GM10266 (cell line): ENCODE measurements around the gene ASIC2.

Experiments used
- DNase-seq: peaks from one replicate; pipeline ENCODE4 v3.0.0; 2012; ENCODE audit errors: extremely low spot score
- CTCF ChIP-seq: IDR thresholded peaks from 2 replicates; pipeline ENCODE4 v1.5.1; 2012; ENCODE audit warnings: mild to moderate bottlenecking, low read depth; ENCODE audit not compliant: control insufficient read depth, insufficient read depth; ENCODE audit errors: missing control alignments

Gene ASIC2

GRCh38 chr17:33080091-33080490 lies 213.0 kb downstream of the ASIC2 start:
- DNase-seq: no peak
- TF ChIP-seq CTCF: no peak

GRCh38 chr17:33079201-33079600 lies 213.9 kb downstream of the ASIC2 start:
- TF ChIP-seq CTCF: no peak
- no peak for DNase-seq

- no peak for TF ChIP-seq CTCF
- DNase-seq: no peak
These were observed 216.1 kb downstream of the ASIC2 start for GRCh38 chr17:33076979-33077378.

GRCh38 chr17:33073416-33073815 lies 219.7 kb downstream of the ASIC2 start:
- no peak for DNase-seq
- TF ChIP-seq CTCF: no peak

GRCh38 chr17:33072421-33073161 lies 220.5 kb downstream of the ASIC2 start:
- TF ChIP-seq CTCF: no peak
- DNase-seq: no peak

GRCh38 chr17:33071656-33072055 lies 221.4 kb downstream of the ASIC2 start:
- no peak for DNase-seq
- TF ChIP-seq CTCF: no peak

- no peak for TF ChIP-seq CTCF
- DNase-seq: no peak
These were observed 235.5 kb downstream of the ASIC2 start for GRCh38 chr17:33057564-33057963.
